Choroid plexus epithelial cell (primary cell): Measurements from ENCODE around the gene CCDC74A.
"Not testable (repeated sequence)": the region's sequence is repeated elsewhere in the genome, so short reads cannot be mapped to it uniquely, and the experiment has no call there.

Experiments used
- DNase-seq: peaks from one replicate; pipeline ENCODE4 v3.0.0-alpha.2; 2010; ENCODE audit warnings: low read depth
- H3K4me3 ChIP-seq: 2 replicates; pipeline ENCODE4 v1.5.1; 2011; ENCODE audit warnings: low read depth, mild to moderate bottlenecking, control low read depth, low read length, moderate library complexity
- CTCF ChIP-seq: conservative IDR thresholded peaks from 2 replicates; pipeline ENCODE4 v1.5.1; 2011; ENCODE audit warnings: low read depth, mild to moderate bottlenecking, control low read depth, inconsistent platforms, low read length, moderate library complexity

The CCDC74A gene

GRCh38 chr2:131538856-131539255 is 11.2 kb downstream of the CCDC74A start:
- not testable (repeated sequence) for H3K4me3 ChIP-seq, DNase-seq

- DNase-seq, result no peak
- no peak overlapping the region for H3K4me3 ChIP-seq
- TF ChIP-seq CTCF, result no peak
Observed at GRCh38 chr2:131542438-131543384, 15.0 kb downstream of the CCDC74A start.

GRCh38 chr2:131543385-131543891 is 15.8 kb downstream of the CCDC74A start:
- H3K4me3 ChIP-seq, result no peak overlapping the region
- no peak for TF ChIP-seq CTCF
- no peak for DNase-seq

GRCh38 chr2:131544006-131544812 is 16.5 kb downstream of the CCDC74A start:
- not testable (repeated sequence) for H3K4me3 ChIP-seq, DNase-seq

- DNase-seq, H3K4me3 ChIP-seq: not testable (repeated sequence)
Observed at GRCh38 chr2:131544813-131545165, 17.1 kb downstream of the CCDC74A start.

- DNase-seq, result no peak
- no peak overlapping the region for H3K4me3 ChIP-seq
- no peak for TF ChIP-seq CTCF
Observed at GRCh38 chr2:131552871-131553270, 25.2 kb downstream of the CCDC74A start.

- no peak overlapping the region for H3K4me3 ChIP-seq
- TF ChIP-seq CTCF, result no peak
- no peak for DNase-seq
Observed at GRCh38 chr2:131556998-131557397, 29.3 kb downstream of the CCDC74A start.

- no peak for TF ChIP-seq CTCF
- no peak overlapping the region for H3K4me3 ChIP-seq
- DNase-seq, result no peak
Observed at GRCh38 chr2:131557558-131558321, 30.1 kb downstream of the CCDC74A start.
